SKM-1 (cell line): ENCODE measurements around the gene ARMCX2.
"Not testable (repeated sequence)": the region's sequence is repeated elsewhere in the genome, so short reads cannot be mapped to it uniquely, and the experiment has no call there.

Experiments
- DNase-seq: peaks from one replicate; lab custom pipeline; 2025; ENCODE audit not compliant: unreplicated experiment; lab: John Stamatoyannopoulos, UW

The ARMCX2 gene

DNA sequence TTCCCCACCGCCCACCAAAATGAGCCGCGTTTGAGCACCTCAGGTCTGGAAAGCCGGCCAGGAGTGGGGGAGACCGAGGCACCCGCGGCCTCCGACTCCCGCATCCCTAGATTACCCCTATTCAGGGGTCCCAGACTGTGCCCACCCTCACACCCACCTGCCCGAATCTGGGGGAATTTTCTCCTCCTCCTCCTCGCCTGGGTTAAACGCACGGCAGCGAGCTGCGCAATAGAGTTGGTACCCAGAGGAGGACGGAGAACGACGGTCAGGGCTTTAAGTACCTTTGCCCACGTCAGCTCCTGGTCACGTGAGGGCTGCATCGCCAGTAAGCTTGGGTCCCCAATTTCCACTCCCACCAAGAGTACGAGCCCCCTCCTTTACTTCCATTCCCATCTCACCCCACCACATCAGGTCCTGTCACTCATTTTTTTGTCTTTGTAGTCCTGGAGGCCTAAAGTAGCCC is at the start of gene ARMCX2:
Gene ARMCX2 (minus strand): TSS at position 250 of the 463 bp plus-strand sequence. CDS start 2,262 bp downstream, outside the sequence.
- DNase-seq: no peak

GRCh38 chrX:101709384-101709783 is 49.7 kb upstream of the ARMCX2 start:
- no peak for DNase-seq

GRCh38 chrX:101708163-101708562 is 48.5 kb upstream of the ARMCX2 start:
- DNase-seq: no peak

DNA sequence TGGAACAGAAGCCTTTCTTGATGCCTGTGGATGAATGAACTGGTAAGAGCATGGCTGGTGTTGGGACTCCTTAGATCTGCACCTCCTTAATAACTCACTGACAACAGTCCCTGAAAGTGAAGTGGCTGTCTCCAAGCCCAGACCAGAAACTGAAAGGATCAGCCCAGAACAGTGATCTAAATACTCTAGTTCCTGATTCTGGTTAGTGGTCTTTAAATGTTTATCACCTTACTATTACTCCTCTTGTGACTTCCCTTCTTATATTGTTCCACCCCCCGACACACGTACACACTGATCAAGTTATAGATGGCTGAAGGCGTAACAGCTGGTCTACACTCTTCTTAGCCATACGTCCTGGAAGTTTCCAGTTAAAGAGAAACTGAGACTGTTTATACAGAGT is 33.8 kb upstream of the ARMCX2 start:
- DNase-seq: no peak

GRCh38 chrX:101691835-101692234 is 32.2 kb upstream of the ARMCX2 start:
- no peak for DNase-seq

DNA sequence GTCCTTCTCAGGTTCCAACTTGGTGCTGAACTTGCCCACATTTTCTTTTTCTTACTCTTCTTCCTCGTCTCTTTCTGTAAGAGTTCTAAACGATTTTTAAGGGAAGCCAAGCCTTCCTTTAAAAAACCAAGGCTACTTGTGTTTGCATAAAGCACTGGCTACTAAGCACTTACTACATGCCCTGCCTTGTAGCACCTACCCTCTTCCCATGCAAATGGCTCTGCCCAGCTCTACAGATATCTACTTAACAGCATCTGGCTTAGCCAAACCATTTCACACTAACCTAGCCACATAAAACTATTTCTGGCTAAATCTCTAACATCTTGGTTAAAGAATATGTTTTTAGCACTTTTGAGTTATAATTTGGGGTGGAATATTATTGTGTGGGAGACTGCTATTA is 26.9 kb upstream of the ARMCX2 start:
- no peak for DNase-seq

DNA sequence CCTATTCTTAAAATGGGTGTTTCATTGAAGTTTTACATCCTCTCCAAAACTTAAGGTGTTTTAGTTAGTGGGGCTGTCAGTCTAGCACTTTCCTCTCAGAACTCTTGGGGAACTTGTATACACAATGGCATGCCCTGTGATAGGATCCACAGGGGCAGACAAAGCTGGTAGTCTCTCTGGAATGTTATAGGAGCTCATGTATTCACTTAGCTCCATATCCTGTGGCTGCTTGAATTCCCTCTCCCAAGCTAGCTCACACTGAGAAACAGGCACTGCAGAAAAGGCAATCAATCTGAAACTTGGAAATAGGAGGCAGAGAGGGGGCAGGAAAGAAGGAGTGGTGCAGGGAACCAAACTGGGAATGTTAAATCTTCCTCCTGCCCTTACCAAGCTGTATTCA is 26.3 kb upstream of the ARMCX2 start:
- DNase-seq: no peak

GRCh38 chrX:101682723-101683122 is 23.1 kb upstream of the ARMCX2 start:
- DNase-seq: no peak

DNA sequence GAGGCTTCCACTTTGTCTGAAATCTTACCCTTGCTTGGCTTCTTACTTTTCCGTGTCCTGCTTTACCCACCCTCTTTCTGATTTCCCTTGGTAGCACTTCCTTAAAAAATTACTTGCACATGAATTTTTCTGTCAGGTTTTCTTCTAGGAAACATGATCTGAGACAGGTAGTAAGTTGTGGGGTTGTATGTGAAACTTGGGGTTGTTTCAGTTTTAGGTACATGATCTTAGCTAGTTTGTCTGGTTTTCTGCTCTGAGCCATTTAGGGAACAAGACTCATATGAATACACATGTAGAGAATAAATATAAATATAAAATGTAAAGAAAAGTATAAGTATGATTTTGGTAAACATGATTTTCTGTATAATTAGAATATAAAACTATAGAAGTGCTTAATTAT is 17.4 kb upstream of the ARMCX2 start:
- no peak for DNase-seq

DNA sequence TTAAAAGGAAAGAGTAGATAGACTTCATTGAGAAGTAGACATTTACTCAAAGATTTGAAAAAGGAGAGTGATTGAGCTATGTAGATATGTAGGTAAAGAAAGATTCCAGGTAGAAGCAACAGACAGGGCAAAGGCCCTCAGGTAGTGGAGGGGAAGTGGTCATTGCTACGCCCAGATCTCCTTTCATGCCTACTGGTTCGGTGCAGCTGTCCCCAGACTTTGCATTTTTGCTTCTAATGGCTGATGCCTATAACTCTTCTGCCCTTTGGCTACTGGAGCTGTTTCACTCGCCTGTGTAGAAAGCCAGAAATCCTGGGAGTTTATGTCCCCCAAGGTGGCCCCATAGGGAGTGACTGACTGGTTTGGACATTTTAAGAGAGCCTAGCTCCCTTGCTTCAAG is 16.9 kb upstream of the ARMCX2 start:
- DNase-seq: no peak

DNA sequence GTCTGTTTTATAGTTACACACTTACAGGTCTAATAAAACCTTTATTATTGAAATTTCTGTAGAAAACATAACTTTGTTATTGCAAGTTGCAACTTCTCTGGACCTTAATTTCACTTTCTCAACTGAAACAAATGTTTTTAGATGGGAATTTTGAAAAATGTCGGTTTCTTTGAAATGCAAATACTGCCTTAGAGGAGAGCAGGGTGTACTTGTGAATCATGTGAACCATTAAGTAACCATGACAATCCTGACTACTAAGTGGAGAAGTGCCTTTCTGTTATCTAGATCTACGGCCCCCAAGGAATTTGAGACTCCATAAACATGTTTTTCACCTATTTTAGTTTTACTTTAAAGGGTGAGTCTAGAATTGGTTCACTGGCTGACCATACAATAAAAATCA is 8.5 kb upstream of the ARMCX2 start:
- DNase-seq: no peak

GRCh38 chrX:101658661-101659491 is 774 bp downstream of the ARMCX2 start:
- no peak for DNase-seq

- no peak for DNase-seq
Measured at GRCh38 chrX:101657495-101657894, 2.2 kb downstream of the ARMCX2 start.

DNA sequence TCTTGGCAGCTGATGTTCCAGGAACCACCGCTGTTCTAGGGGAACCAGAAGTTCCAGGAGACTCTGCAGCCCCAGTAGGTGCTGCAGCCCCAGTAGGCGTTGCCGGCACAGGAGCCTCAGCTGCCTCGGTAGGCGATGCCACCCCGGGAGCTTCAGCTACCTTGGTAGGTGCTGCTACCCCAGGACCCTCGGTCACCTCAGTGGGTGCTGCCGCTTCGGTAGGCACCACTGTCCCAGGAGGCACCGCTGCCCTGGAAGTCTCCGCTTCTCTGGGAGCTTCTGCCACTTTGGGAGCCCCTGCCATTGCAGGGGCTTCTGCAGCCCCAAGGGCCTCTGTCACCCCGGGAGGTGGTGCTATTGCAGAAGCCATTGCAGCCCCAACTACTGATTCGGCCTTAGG is 2.8 kb downstream of the ARMCX2 start:
- DNase-seq: no peak

- DNase-seq: no peak
Measured at GRCh38 chrX:101655534-101655933, 4.1 kb downstream of the ARMCX2 start.

DNA sequence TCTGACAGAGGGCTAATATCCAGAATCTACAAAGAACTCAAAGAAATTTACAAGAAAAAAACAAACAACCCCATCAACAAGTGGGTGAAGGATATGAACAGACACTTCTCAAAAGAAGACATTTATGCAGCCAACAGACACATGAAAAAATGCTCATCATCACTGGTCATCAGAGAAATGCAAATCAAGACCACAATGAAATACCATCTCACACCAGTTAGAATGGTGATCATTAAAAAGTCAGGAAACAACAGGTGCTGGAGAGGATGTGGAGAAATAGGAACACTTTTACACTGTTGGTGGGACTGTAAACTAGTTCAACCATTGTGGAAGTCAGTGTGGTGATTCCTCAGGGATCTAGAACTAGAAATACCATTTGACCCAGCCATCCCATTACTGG is 11.9 kb downstream of the ARMCX2 start:
- DNase-seq: not testable (repeated sequence)

DNA sequence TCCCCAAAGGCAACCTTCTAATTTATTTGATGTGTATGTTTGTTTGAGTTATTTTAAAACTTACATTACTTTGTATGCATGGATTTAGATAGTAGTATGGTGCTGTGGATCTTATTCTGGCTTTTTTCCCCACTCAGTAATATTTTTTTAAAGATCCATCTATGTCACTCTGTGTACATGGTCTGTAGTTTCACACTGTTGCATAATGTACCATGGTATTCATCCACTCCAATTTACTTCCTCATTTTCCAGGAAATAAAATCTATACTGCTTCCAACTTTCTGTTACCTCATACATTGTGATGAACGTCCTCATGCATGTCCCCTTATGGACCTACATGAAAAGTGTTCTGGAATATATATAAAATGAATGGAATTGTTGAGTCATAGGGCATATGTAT is 17.6 kb downstream of the ARMCX2 start:
- no peak for DNase-seq

DNA sequence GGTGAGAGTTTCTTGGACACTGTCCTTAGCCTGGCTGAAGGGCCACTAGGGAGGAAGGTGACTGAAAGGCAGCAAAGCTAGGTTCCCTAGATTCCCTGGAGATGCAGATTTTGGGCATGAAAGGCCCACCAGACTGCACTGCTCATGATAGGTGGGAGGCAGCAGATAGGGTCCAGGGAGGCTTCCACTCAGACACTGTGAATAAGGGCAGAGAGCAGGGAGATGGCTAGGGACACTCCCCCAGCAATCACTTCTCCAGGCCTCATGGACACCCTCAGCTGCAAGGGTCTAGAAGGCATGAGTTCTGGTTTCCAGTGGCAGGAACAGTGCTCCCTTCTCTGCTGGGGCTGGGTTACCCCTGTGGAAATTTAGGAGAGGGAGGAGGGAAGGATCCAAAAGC is 20.1 kb downstream of the ARMCX2 start:
- no peak for DNase-seq

GRCh38 chrX:101619364-101619763 is 40.3 kb downstream of the ARMCX2 start:
- no peak for DNase-seq

- no peak for DNase-seq
Measured at GRCh38 chrX:101617211-101618191, 42.1 kb downstream of the ARMCX2 start, which contains the start of gene ARMCX6. Gene ARMCX6 (minus strand): TSS chrX:101618000. CDS start chrX:101616620, 1,380 bp downstream.

DNA sequence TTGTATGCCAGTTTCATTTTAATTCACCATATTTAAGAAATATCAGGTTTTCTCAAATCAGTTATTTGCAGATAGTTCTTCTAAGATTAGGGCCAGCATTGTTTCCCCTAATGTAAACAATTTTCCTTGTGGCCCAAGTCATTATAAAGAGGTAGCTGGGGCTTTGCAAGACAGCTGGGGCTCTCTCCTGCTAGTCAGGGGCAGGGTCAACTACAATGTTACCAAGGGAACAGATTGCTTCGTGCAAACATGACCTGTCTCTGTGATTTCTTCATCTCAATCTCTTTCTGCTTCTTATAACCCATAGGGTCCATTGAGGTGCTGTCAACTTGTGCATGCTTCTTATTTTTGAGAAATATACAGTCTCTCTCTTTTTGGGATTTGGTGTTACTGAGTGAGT is 53.9 kb downstream of the ARMCX2 start:
- no peak for DNase-seq
